Sciatic nerve (tissue), 2 donors: ENCODE data around the gene CSAD. TPM values are rescaled to one million over a fixed set of nuclear protein-coding genes. Genes with fewer than 3 reads are reported as not detected.

Experiments
- ATAC-seq: fragments of 200-7000 bp; cut with Tn5 transposase; one replicate; pipeline ENCODE4 v1.9.1; 2020; ENCODE audit warnings: mild to moderate bottlenecking, moderate library complexity
- DNase-seq: peaks from one replicate; pipeline ENCODE4 v3.0.0-alpha.2; 2020; ENCODE audit warnings: low spot score
- intact Hi-C: fragments of 100-400 bp; cut with DNase I; formaldehyde crosslinking; loops from one replicate; pipeline ENCODE4 v1.14.2; 2022
- total RNA-seq: library from RNA; stranded (reverse); fragmentation: NEBNext Ultra II Directional; extraction: Animal tissue kit (Norgen Biotek cat#: 25700); gene quantifications from one replicate; pipeline ENCODE4 v1.2.1, GENCODE V29; 2021
- donor health status: DM: no; HTN: no; CAD: no.
- donor health status: DM: no; HTN: no; CAD: no.

Gene CSAD, protein sequence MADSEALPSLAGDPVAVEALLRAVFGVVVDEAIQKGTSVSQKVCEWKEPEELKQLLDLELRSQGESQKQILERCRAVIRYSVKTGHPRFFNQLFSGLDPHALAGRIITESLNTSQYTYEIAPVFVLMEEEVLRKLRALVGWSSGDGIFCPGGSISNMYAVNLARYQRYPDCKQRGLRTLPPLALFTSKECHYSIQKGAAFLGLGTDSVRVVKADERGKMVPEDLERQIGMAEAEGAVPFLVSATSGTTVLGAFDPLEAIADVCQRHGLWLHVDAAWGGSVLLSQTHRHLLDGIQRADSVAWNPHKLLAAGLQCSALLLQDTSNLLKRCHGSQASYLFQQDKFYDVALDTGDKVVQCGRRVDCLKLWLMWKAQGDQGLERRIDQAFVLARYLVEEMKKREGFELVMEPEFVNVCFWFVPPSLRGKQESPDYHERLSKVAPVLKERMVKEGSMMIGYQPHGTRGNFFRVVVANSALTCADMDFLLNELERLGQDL
- 81.7 TPM for total RNA-seq

DNA sequence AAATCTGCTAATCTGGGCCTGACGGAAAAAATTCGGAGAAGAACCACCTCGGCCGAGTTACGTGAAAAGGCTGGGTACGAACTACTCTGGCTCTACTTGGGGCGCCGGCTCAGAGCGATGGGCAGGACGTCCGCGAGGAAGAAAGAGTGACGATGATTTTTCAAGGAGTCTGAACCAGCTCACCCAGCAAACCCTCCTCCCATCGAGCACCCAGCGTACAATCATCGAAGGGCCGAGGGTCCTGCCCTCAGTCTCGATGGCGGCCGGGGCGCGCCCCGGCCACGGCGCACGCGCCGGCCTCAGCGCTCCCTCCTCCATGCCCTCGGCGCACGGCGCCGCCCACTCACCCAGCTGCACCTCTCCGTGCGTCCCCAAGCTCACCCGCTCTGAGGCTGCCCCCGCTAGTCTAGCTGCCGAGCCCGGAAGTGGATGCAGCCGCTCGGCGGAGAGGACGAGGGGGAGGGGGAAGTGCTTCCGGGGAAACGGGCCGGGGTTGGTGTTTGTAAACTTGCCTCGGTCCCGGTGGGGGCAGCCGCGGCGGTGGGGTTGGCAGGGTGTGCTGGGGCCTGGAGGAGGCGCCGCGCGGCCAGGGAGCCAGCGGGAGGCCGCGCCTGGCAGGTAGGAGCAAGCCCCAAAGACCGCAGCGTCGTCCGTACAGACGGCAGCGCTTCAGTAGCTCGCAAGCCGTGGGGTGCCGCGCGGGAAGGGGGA is at the start of gene CSAD, which contains the start of gene ZNF740:
Gene CSAD, minus strand, starts transcription at position 706 of the 711 bp plus-strand sequence. CDS start 7,455 bp downstream, outside the sequence.
Gene ZNF740, plus strand, starts transcription at position 503 of the 711 bp plus-strand sequence. CDS start 1,262 bp downstream, outside the sequence.
- DNase-seq (peak; percentile 98), ATAC-seq (peak; percentile 99)
- intact Hi-C loops, result no loop called here

DNA sequence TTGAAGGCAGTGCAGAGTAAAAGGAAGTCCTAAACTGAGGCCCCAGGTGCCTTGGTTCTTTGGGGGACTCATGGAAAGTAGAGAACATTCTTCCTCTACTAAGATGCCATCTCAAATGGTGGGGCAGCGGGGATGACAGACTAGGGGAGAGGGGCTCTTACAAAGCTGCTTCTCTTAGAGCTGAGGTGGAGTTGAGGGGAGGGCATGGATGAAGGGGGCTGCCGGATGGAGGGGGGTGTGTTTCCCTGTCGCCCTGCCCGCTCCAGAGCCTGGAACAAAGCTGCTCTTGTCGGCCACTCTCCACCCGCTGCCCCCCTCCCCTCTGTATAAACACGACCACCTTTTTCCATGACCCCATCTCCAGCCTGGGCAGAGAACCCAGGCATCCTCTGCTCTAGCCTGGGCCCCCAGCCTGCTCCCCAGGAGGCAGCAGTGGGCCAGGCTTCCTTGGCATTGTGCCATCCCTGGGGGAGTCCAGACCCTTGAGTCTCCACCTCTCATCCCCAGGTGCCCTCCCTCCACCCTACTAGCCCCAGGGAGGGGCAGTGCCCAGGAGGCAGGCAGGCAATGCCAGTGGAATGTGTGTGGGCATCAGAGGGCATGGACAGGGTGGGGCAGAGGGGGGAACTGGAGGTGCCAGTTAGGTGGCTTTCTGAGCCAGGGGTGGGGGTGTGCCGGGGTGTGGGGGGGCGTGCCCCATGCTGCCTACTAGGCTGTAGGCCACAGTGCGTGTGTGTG is 49.6 kb upstream of the CSAD start:
- intact Hi-C loops, result no loop called here
- no peak for ATAC-seq
- DNase-seq, result no peak

DNA sequence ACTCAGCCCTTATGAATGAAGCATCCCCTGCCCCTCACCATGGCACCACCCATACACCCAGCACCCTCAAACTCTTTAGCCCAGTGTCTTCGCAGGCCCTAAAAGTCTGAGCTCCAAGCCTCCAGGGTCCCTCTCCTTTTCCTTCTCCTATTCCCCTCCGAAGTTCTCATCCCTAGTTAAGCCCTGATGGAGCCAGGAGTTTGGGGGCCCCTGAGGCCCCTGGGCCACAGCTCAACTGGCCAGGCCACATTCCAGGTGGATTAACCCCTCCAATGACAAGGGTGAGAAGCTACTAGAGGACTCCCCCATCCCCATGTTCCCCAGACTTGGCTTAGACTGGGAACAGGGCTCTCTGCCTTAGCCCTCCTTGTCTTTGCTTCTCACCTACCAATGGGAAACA is 48.7 kb upstream of the CSAD start:
- ATAC-seq, result no peak
- DNase-seq, result no peak
- intact Hi-C loops, result no loop called here

DNA sequence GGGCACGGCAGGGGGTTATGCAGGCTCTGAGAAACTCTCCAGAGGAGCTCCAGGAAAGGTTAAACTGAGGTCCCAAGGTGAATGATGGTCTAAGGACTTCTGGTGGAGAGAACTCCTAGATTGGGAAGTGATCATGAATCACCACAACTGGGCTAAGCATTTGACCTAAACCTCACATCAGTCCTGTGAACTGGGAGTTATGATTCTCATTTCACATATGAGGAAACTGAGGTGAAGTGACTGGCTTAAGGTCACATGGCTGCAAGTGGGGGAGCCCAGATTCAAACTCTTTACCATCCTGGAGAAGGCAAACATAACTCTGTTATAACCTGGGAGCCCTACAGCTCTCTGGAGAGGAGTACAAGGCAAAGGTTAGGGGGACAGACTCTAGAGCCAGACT is 47.1 kb upstream of the CSAD start:
- ATAC-seq (no peak), DNase-seq (no peak)
- intact Hi-C loops, result no loop called here

DNA sequence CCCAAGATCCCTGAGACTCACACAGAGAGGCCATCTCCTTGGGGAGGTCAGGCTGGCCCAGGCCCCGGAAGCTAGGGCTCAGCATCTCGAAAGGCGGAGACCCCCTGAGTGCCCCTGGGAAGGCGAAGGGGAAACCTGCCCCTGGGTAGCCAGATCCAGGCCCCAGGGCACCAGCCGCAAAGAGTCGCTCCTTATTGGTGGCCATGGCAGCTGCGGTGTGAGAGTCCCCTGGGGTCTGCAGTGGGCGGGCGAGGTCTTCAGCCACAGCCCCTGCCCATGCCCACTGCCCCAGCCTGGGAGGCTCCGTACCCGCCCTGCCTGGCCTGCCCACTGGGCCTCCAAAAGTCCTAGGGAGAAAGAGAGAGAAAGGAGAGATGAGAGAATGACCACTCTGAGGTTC is 46.6 kb upstream of the CSAD start:
- intact Hi-C loops, result no loop called here
- DNase-seq, result no peak
- ATAC-seq, result no peak

DNA sequence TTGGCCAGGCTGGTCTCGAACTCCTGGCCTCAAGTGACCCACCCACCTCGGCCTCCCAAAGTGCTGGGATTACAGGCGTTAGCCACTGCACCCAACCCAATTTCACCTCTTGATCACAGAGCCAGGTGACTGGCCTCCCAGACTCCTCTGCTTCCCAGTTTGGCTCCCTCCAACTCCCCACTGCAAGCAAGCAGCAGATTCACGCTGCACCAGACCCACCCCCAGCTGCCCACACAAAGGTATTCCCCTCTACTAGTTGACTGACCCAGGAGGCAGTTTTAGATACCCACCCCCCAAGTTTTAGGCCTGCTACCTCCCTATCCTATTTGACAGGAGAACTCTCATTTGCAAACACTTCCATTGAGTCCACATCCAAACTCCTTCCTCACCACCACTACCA is 46.1 kb upstream of the CSAD start:
- intact Hi-C loops, result no loop called here

DNA sequence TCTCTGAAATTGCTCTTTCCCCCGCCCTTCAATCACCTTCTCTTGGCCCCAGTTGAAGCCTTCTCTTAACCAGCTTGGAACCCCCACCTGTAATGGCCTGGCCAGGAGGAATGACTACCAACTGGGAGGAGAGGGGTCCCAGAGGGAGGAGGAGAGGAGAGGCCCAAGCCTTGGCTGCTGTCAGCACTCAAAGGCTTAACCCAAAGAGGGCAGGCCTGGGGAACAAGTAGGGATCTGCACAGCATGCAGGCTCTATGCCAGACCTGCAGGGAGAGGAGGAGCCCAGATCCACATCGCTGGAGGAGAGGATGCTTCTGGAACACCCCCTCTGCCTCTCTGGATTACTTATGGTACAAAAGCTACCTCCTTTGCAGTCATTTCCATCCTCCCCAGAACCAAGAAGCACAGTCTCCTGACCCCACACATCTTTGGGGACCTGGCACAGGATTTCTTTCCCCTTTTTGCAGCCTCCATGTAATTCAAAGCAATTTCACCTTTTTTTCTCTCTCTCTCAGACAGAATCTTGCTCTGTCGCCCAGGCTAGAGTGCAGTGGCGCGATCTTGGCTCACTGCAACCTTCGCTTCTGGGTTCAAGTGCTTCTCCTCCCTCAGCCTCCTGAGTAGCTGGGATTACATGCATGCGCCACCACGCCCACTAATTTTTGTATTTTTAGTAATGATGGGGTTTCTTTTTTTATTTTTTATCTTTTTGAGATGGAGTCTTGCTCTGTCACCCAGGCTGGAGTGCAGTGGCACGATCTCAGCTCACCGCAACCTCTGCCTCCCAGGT is 45.1 kb upstream of the CSAD start:
- ATAC-seq (no peak), DNase-seq (no peak)
- intact Hi-C loops, result no loop called here

More for the DNA sequence above, 46.1 kb upstream of the CSAD start:
- DNase-seq (no peak), ATAC-seq (no peak)

DNA sequence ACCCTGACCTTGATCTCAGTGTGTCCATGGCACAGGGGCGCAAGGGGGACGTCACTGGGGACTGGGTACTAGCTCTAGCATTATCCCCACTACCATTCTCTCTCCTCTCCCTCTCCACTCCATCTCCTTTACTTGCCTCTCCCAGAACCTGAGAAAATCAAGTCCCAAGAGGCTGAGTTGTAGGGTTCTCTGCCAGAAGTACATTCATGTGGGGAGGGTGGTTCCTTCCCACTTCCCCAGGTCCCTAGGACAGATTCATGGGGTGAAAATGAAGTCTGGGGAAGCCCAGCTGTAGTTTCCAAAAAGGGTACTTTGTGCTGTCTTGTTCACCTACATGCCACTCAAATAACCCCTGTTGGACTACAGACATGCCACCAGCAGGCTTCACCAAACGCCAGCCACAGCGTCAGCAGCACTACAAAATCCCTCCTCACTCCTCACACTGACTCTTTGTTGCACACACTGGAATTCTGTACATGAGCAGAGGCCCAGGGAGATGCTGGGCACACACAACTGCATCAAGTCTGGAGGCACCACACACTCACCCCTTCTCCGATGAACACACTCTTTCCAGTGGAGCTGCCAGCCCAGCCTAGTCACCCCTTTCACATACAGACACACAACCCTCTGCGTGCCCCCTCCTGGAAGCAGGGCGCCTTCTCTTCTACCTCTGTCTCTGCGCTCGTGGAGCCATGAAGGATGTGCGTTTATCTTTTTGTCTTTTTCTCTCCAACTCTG is 44.3 kb upstream of the CSAD start:
- DNase-seq (no peak), ATAC-seq (no peak)
- intact Hi-C loops, result no loop called here

DNA sequence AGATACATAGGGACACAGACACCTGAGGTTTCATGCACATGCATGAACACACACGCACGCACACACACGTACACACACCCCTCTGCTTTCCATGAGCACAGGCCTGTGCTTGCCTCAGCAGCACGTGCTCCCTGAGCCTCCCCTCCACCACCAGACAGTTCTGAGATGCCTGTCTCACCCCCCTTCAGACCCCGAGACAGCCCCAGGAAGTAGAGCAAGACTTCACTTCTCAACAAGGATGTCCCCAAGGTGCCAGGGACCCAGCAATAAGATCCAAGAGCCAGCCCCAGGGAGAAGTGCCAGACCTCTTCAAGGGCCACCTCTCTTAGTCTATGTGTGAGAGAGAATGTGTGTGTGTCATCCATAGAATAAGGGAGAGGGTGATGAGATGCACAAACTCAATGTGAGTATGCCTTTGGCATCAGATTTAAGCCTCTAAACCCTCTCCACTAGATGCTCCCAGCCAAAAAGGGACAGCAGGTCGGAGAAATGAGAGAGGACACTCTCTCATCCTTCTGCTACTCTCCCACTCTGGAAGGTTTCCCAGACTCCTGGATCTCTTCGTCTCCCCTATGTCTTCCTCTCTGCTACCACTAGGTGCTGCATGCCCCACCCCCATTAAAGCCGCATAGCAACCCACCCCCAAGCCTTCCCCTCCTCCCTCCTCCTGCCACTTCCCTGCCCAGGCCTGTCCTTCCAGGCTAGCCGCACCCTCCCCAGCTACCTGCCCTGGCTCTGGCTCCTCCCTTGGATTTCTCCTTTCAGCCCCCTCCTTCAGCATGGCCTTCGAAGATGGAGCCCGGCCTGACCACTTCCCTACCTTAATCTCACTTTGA is 43.6 kb upstream of the CSAD start:
- no peak for ATAC-seq
- intact Hi-C loops, result no loop called here
- no peak for DNase-seq

DNA sequence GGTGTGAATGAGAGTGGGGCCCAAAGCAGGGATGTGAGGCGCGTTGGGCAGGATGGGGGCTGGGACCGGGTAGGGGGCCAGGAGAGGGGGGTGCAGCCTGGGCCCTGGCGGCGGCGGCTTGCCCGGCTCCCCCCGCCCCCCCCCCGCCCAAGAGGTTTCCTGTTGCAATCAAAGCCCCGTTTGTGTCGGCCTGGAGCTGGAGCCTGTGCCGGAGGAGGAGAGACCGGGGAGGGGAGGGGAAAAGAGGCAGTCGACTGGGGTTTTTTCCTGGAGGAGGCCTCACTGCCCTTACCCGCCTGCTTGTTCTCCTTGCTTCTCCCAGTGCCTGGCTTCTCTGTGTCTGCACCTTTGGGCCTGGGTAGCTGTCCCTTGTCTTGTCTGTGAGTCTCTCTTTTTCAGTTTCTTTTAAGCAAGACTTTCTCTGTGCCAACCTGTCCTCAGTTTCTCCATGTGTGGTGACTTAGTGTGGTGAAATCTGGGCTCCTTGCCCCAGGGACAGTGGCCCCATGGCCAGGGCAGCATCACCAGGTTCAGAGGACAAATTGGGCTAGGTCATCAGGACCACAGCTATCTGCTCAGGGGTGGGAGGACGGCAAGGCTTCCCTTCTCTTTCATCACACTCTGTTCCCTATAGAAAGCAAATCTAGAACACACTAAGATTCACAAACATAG is 42.8 kb upstream of the CSAD start:
- peak; percentile 4 for ATAC-seq
- peak; percentile 82 for DNase-seq
- intact Hi-C loops, result no loop called here

DNA sequence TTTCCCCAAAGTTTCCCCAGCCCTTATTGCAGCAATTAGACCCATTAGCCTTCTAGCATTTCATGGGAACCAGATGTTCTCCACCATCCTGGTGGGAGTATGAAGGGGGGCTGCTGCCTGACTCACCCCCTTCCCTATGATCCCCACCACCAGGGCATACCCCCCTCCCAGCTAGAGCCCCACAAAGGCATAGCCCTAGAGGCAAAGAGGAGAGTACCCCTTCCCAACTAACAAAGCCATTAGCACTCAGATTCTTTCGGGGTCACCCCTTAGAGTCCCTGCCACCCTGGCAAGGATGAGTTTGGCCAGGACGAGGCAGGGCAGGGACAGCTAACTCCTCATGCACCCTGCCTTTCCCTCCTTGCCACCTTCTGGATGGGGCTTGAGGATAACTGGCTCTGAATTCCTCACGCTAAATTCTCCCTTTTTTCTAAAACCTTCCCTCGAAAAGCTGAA is 42.1 kb upstream of the CSAD start:
- DNase-seq, result no peak
- intact Hi-C loops, result no loop called here
- no peak for ATAC-seq

DNA sequence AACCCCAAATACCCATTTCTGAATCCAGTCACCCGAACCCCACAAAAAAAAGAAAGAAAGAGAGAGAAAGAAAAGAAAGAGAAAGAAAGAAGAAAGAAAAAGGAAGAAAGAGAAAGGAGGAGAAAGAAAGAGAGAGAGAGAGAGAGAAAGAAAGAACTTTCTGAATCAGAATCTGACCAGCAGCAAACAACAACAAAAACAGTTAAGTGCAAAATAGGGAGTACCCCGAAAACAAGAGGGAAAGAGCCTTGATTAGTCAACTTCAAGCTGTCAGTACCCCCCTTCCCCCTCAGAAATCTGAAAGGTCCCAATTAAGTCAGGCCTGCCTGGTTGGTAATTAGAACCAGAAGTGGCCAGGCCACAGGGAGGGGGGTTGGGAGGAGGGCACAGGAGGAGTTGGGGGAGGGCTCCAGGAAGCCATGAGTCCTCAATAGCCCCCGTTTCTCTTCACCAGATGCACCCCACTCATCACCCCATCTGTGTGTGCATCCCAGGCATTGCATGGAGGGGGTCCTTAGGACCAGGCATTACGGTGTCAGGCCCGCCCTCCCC is 41.5 kb upstream of the CSAD start:
- intact Hi-C loops, result no loop called here
- ATAC-seq (no peak), DNase-seq (no peak)

DNA sequence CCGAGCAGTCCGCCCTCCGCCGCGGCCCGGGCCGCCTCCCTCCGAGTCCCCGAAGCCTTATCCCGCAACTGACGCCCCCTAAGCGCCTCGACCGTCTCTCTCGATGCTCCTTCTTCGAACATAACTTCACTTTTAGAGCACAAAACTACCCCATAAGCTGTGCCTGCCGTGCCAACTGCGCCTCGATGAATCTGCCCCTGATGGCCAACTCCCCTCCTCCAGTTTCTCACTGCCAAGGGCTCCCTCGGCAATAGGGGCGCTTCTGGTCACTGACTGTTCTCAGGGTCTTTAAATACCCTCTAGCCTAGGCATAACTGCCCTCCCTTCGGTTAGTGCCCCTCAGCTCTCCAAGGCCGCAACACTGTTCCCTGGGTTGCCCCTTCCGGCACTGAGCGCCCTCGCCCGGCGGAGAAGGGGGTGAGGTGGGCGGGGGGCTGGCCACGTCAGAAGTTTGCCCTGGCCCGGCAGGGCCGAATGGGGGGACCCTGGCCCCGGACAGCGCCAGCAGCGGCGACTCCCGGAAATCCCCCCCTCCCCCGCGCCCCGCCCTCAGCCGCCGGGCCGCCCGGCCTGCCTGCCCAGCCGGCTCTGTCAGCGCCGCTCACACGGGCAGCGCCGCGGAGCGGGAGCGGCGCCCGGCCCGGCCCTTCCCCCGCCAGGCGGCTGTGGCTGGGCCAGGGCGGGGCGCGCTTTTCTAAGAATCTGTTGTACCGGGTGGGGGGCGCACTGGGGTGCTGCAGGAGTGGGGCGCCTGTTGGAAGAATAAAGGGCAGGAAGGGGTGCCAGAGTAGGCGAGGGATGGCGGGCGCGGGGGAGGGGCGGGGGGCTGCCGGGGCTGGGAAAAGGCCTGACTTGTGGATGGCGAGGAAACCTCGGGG is 40.7 kb upstream of the CSAD start:
- DNase-seq (peak; percentile 88), ATAC-seq (peak; percentile 51)
- intact Hi-C loops, result no loop called here

DNA sequence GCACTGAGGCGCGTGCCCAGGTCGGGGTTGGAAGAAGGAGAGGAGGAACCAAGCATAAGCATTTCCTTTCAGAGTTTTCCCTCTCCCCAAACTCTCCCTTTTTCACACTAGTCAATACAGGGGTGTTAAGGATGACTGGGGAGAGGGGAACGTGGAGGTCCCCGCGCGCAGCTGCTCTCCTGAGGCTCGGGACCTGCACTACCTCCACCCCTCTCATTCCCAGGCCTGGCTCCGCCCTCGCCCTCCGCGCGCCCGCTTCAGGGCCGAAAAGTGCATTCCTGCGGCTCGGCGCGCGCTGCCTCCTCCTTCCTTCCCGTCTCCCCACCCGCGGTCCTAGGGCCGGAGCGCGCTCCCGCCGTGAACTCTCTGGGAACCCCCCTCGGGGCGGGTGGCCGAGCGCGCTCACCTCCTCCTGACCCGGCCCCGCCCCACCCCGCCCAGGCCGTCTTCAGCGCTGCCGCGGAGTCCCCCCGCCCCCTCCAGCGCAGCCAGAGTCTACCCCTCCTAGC is 40.0 kb upstream of the CSAD start:
- intact Hi-C loops, result no loop called here
- ATAC-seq, result peak; percentile 87
- peak; percentile 96 for DNase-seq
